GM19372 (cell line): ENCODE data around the gene ARFGAP2.
"Not testable (repeated sequence)": the region's sequence is repeated elsewhere in the genome, so short reads cannot be mapped to it uniquely, and the experiment has no call there.

Source experiments
- ATAC-seq: cut with Tn5 transposase; IDR thresholded peaks from one replicate; pipeline ENCODE4 v1.9.1; 2021; ENCODE audit warnings: mild to moderate bottlenecking, low read depth, moderate library complexity; ENCODE audit not compliant: unreplicated experiment

The ARFGAP2 gene

GRCh38 chr11:47176328-47177228 lies at the start of gene ARFGAP2:
TSS of gene ARFGAP2 (minus strand) at chr11:47176879. CDS start at chr11:47176853, 26 bp downstream.
- ATAC-seq: peak; percentile 88

- ATAC-seq: peak; percentile 67
These were observed 49.1 kb upstream of the ARFGAP2 start for GRCh38 chr11:47225552-47226400.

DNA sequence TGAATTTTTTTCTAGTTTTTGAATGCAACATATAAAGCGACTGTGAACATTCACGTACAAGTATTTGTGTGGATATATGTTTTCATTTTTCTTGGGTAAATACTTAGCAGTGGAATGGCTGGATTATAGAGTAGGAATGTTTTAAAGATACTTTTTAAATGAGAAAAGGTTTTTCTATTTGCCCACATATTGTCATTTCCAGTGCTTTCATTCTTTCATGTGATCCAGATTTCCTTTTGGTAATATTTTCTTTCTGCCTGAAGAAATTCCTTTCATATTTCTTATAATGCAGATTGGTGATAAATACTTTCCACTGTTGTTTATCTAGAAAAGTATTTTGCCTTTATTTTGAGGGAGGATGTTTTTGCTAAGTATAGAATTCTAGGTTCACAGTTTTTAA lies 46.0 kb upstream of the ARFGAP2 start:
- ATAC-seq: no peak

- ATAC-seq: no peak
These were observed 43.7 kb upstream of the ARFGAP2 start for GRCh38 chr11:47220401-47220821.

GRCh38 chr11:47216121-47216798 lies 39.6 kb upstream of the ARFGAP2 start:
- no peak for ATAC-seq

DNA sequence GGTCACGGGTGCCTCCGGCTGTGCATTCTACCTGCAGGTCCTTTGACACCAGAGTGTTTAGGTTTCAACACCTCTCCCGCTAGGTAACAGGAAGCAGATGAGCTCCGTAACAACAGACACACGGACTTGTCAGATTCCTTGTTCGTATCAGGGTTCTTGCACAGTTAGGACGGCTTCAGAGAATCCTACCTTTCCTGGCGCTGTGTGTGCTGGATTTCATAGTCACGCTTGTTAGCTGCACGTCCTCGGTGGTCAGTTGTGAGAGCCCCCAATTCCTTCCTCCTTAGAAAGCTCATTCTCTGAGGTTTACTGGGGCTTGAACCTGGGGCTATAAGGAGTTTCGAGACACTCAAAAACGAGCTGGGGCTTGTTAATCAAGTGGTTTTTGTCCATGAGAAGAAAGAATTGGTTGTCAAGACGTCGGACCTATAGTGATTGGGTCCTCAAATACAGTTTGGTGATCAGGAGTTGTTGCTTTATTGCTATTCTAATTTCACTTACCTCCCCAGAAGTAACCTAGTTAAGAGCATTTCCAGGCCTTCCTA lies 38.8 kb upstream of the ARFGAP2 start:
- ATAC-seq: no peak

DNA sequence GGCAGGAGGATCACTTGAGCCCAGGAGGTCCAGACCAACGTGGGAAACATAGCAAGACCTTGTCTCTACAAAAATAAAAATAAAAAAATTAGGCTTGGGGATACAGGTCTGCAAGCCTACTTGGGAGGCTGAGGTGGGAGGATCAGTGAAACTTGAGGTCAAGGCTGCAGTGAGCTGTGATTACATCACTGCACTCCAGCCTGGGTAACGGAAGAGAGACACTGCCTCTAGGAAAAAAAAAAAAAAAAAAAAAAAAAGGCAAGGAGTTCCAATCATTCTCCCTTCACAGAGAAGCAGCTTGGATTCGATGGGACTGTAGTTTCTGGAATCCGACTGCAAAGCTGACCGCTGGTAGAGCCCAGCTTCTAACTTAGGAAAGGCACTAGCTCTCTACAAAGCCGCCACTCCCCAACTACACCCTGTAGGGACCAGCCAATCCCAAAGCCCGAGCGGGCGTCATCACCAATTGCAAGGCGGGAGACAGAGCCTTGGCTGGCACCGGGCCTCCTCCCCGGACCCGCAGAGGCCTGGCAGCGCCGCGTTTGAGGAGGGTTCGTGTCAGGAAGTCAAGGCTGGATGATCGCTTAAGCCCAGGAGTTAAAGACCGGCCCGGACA lies 37.4 kb upstream of the ARFGAP2 start:
- peak; percentile 52 for ATAC-seq

DNA sequence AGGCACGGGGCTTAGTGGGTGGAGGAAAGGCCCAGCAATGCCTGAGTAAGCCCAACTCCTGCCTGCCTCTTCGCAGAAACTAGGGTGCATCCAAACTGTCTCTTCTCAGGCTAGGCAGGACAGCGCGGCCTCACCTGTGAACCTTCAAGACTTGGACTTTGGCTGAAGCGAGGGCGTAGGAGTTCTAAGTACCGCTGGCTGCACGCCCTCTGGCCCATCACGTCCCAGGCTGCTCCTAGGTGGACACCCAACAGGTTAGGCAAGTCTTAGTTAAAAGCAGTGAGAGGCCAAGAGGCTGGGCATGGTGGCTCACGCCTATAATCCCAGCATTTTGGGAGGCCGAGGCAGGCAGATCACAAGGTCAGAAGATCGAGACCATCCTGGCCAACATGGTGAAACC lies 36.3 kb upstream of the ARFGAP2 start:
- no peak for ATAC-seq

- ATAC-seq: no peak
These were observed 31.9 kb upstream of the ARFGAP2 start for GRCh38 chr11:47208628-47209027.

DNA sequence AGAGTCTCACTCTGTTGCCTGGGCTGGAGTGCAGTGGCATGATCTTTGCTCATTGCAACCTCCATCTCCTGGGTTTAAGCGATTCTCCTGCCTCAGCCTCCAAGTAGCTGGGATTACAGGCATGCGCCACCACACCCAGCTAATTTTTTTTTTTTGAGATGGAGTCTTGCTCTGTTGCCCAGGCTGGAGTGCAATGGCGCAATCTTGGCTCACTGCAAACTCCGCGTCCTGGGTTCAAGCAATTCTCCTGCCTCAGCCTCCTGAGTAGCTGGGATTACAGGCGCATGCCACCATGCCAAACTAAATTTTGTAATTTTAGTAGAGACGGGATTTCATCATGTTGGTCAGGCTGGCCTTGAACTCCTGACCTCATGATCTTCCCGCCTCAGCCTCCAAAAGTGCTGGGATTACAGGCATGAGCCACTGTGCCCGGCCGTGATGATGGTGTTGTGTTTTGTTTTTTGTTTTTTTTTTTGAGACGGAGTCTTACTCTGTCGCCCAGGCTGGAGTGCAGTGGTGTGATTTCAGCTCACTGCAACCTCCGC lies 31.4 kb upstream of the ARFGAP2 start:
- not testable (repeated sequence) for ATAC-seq

DNA sequence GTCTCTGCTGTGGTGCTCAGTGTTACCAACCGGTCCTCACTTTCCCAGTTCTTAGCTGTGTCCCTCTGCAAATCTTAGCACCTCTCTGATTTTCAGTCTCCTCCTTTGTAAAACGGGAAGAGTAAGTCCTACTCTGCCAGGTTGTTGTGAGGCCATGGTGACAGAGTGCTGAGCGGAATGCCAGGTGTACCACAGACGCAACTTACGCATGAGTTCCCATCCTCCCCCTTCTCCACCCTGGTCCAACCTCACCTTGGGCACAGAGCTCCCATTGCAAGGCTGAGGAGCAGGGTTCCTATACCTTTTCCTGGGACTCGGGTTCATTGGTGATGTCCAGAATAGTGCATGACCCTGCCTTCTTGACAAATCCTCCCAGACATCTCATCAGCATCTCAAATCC lies 30.8 kb upstream of the ARFGAP2 start:
- ATAC-seq: no peak

DNA sequence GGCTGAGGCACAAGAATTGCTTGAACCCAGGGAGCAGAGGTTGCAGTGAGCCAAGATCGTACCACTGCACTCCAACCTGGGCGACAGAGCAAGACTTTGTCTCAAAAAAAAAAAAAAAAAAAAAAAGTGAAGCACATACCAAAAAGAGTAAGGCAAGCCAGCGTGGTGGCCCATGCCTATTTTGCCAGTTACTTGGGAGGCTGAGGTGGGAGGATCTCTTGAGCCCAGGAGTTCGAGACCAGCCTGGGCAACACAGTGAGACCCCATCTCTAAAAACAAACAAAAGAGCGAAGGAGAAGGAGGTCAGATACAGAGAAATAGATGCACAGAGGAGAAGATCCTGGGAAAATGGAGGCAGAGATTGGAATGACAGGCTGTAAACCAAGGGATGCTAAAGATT lies 29.9 kb upstream of the ARFGAP2 start:
- ATAC-seq: not testable (repeated sequence)

GRCh38 chr11:47204637-47204989 lies 27.9 kb upstream of the ARFGAP2 start:
- ATAC-seq: no peak

GRCh38 chr11:47202576-47202975 lies 25.9 kb upstream of the ARFGAP2 start:
- no peak for ATAC-seq

DNA sequence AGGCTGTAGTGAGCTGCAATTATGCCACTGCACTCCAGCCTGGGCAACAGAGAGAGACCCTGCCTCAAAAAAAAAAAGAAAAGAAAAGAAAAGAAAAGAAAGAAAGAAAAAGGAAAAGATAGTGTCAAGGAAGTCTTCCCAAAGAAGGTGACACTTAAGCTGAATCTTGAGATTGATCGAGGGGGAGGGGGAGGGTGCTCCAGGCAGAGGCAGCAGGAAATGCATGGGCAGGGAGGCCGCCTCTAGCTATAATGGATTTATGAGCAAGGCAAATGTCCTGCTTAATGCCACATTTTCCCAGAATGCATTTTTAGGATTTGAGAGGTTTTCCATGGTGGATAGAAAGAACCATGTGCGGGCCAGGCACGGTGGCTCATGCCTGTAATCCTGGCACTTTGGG lies 24.3 kb upstream of the ARFGAP2 start:
- ATAC-seq: no peak

GRCh38 chr11:47198161-47198560 lies 21.5 kb upstream of the ARFGAP2 start:
- ATAC-seq: not testable (repeated sequence)

DNA sequence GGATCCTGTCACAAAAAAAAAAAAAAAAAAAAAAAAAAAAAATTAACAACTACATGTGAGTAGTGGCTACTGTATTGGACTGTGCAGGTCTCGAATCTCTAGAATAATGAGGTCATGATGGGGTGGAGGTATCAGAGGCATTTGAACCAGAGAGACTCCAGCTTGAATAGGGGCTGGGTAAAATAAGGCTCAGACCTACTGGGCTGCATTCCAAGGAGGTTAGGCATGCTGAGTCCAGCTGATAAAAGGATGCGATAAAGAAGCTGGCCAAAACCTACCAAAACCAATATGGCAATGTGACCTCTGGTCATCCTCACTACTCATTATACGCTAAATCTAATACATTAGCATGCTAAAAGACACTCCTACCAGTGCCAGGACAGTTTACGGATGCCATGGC lies 15.4 kb upstream of the ARFGAP2 start:
- ATAC-seq: no peak

GRCh38 chr11:47191137-47191536 lies 14.5 kb upstream of the ARFGAP2 start:
- not testable (repeated sequence) for ATAC-seq

DNA sequence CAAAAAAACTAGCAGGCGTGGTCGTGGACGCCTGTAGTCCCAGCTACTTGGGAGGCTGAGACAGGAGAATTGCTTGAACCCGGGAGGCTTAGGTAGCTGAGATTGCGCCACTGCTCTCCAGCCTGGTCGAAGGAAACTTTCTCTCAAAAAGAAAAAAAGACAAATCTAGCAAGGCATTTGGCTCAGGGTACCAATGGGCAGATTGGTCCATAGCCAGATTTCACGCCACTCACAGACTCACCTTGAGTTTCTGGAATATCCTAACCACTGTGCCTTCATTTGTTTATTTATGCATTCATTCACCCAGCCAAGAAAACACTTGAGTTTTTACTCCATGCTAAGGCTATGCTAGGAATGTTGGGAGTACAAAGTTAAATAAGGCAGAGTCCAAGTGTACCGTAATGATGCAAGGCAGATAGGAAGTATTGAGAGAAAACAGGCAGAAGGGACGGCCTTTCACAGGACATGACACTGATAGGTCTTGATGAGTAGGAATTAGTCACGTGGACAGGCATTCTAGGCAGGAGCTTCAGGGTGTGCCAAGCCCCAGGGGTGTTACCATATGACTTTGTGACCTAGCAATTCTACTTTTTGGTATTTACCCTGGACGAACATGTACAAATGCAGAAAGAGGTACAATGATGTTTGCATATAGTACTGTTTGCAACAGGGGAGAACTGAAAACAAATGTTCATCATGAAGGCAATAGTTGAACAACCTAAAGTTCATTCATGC lies 12.6 kb upstream of the ARFGAP2 start:
- ATAC-seq: no peak
